Liver (tissue), 9 donors: ENCODE results near the gene PLSCR1. TPM values are rescaled to one million over a fixed set of nuclear protein-coding genes. Genes with fewer than 3 reads are reported as not detected.

Experiments
- DNase-seq: peaks from one replicate; pipeline ENCODE4 v3.0.0-alpha.2; 2017; ENCODE audit warnings: low spot score
- H3K27ac ChIP-seq, 2 donors: one replicate each; pipeline ENCODE4 v1.7.0; 2013; ENCODE audit warnings: inconsistent platforms in 2 of 2, low read length in 2 of 2, control low read depth in 1 of 2, low read depth in 1 of 2, mild to moderate bottlenecking in 1 of 2
- H3K27me3 ChIP-seq, 4 donors: one replicate each; pipeline versions ENCODE4 v1.6.1 to v1.7.0; 2013; ENCODE audit warnings: low read length in 3 of 4, inconsistent platforms in 1 of 4, mild to moderate bottlenecking in 1 of 4, moderate library complexity in 1 of 4; ENCODE audit not compliant: control insufficient read depth in 4 of 4, insufficient read depth in 4 of 4
- H3K36me3 ChIP-seq, 4 donors: one replicate each; pipeline versions ENCODE4 v1.6.1 to v1.7.0; 2013; ENCODE audit warnings: low read length in 3 of 4, mild to moderate bottlenecking in 3 of 4, low read depth in 1 of 4, moderate library complexity in 1 of 4; ENCODE audit not compliant: control insufficient read depth in 4 of 4, insufficient read depth in 3 of 4
- H3K4me1 ChIP-seq, 4 donors: one replicate each; pipeline versions ENCODE4 v1.6.1 to v1.7.0; 2013; ENCODE audit warnings: low read length in 3 of 4, mild to moderate bottlenecking in 3 of 4, moderate library complexity in 1 of 4; ENCODE audit not compliant: control insufficient read depth in 4 of 4, insufficient read depth in 4 of 4
- H3K4me3 ChIP-seq, 3 donors: one replicate each; pipeline versions ENCODE4 v1.6.1 to v1.7.0; 2013; ENCODE audit warnings: low read length in 3 of 3, control low read depth in 1 of 3, low read depth in 1 of 3, mild to moderate bottlenecking in 1 of 3
- H3K9ac ChIP-seq, 2 donors: one replicate each; pipeline ENCODE4 v1.7.0; 2013; ENCODE audit warnings: low read length in 2 of 2, mild to moderate bottlenecking in 2 of 2, moderate library complexity in 2 of 2, control low read depth in 1 of 2, low read depth in 1 of 2
- H3K9me3 ChIP-seq, 4 donors: one replicate each; pipeline versions ENCODE4 v1.6.1 to v1.7.0; 2013; ENCODE audit warnings: low read length in 3 of 4; ENCODE audit not compliant: control insufficient read depth in 4 of 4
- EGR1 ChIP-seq, 2 donors: IDR thresholded peaks; 2 replicates each; pipeline ENCODE4 v1.6.1; 2016 to 2018; ENCODE audit warnings: antibody characterized with exemption in 2 of 2, low read depth in 2 of 2
- FOXA2 ChIP-seq: IDR thresholded peaks from 2 replicates; pipeline ENCODE4 v1.6.1; 2016; ENCODE audit warnings: antibody characterized with exemption
- HNF4A ChIP-seq, 2 donors: conservative IDR thresholded peaks; 2 replicates each; pipeline ENCODE4 v1.6.1; 2016; ENCODE audit warnings: antibody characterized with exemption in 2 of 2, mild to moderate bottlenecking in 2 of 2
- HNF4G ChIP-seq: IDR thresholded peaks from 2 replicates; pipeline ENCODE4 v1.6.1; 2016; ENCODE audit warnings: antibody characterized with exemption
- JUND ChIP-seq, 2 donors: IDR thresholded peaks; 2 replicates each; pipeline ENCODE4 v1.6.1; 2016; ENCODE audit warnings: antibody characterized with exemption in 2 of 2
- RAD21 ChIP-seq, 2 donors: IDR thresholded peaks; 2 replicates each; pipeline ENCODE4 v1.6.1; 2016; ENCODE audit warnings: antibody characterized with exemption in 2 of 2, mild to moderate bottlenecking in 2 of 2
- RXRA ChIP-seq, 2 donors: IDR thresholded peaks; 2 replicates each; pipeline ENCODE4 v1.6.1; 2017 to 2018; ENCODE audit warnings: antibody characterized with exemption in 2 of 2, mild to moderate bottlenecking in 1 of 2
- SP1 ChIP-seq: IDR thresholded peaks from 2 replicates; pipeline ENCODE4 v1.6.1; 2018; ENCODE audit warnings: antibody characterized with exemption, mild to moderate bottlenecking
- TAF1 ChIP-seq: conservative IDR thresholded peaks from 2 replicates; pipeline ENCODE4 v1.6.1; 2016; ENCODE audit warnings: antibody characterized with exemption, mild to moderate bottlenecking
- YY1 ChIP-seq: IDR thresholded peaks from 2 replicates; pipeline ENCODE4 v1.6.1; 2016; ENCODE audit warnings: antibody characterized with exemption, mild to moderate bottlenecking
- WGBS: extraction: QIAGEN DNeasy Blood & Tissue Kit; methylation state at CpG from one replicate; pipeline ENCODE4 v1.1.7; 2013; 5-methylcytosine and 5-hydroxymethylcytosine counted together
- polyA plus RNA-seq, 2 donors: library from polyadenylated mRNA; stranded (reverse) in 1 of 2; unstranded in 1 of 2; fragments of 200-250 nt in 1 of 2; fragments of >200 nt in 1 of 2; fragmentation: Nextera tagmentation in 1 of 2; extraction: Ambion mirVana in 1 of 2; gene quantifications; one replicate each; pipeline versions ENCODE4 v1.2.1 to v1.2.3, GENCODE V29; 2013 to 2015
- total RNA-seq, 2 donors: library from RNA; depleted of rRNA; stranded (reverse); fragments of >200 nt; gene quantifications; one replicate each; pipeline ENCODE4 v1.2.3, GENCODE V29; 2014
- TF ChIP-seq, protein P1 (sequence below): IDR thresholded peaks from 2 replicates; pipeline ENCODE4 v1.6.1; 2016; ENCODE audit warnings: antibody characterized with exemption, mild to moderate bottlenecking
- TF ChIP-seq, protein P2 (sequence below): IDR thresholded peaks from 2 replicates; pipeline ENCODE4 v1.6.1; 2016; ENCODE audit warnings: antibody characterized with exemption
- TF ChIP-seq, protein P3 (sequence below): IDR thresholded peaks from 2 replicates; pipeline ENCODE4 v1.6.1; 2016; ENCODE audit warnings: antibody characterized with exemption
- donor health status: healthy.
- donor health status: healthy.
- donor health status: healthy.
- donor health status: healthy.
- donor health status: healthy.

Gene PLSCR1
- total and polyA plus RNA-seq, 4 donors = 30.2 to 76.4 (median 34.3) TPM

GRCh38 chr3:146546366-146546965, 2.1 kb upstream of the PLSCR1 start:
- H3K27ac ChIP-seq = no peak overlapping the region
- H3K4me1 ChIP-seq = peaks cover 0 to 9% (median 1%) of the 10 kb centered on the region in 4 donors

GRCh38 chr3:146544929-146545528, 622 bp upstream of the PLSCR1 start:
- 57% methylated on average over 8 of the region's 8 CpGs for WGBS
- peak overlapping the region; percentile 60 to 96 (median 64) for H3K4me3 ChIP-seq
- TF ChIP-seq, protein P1, sequence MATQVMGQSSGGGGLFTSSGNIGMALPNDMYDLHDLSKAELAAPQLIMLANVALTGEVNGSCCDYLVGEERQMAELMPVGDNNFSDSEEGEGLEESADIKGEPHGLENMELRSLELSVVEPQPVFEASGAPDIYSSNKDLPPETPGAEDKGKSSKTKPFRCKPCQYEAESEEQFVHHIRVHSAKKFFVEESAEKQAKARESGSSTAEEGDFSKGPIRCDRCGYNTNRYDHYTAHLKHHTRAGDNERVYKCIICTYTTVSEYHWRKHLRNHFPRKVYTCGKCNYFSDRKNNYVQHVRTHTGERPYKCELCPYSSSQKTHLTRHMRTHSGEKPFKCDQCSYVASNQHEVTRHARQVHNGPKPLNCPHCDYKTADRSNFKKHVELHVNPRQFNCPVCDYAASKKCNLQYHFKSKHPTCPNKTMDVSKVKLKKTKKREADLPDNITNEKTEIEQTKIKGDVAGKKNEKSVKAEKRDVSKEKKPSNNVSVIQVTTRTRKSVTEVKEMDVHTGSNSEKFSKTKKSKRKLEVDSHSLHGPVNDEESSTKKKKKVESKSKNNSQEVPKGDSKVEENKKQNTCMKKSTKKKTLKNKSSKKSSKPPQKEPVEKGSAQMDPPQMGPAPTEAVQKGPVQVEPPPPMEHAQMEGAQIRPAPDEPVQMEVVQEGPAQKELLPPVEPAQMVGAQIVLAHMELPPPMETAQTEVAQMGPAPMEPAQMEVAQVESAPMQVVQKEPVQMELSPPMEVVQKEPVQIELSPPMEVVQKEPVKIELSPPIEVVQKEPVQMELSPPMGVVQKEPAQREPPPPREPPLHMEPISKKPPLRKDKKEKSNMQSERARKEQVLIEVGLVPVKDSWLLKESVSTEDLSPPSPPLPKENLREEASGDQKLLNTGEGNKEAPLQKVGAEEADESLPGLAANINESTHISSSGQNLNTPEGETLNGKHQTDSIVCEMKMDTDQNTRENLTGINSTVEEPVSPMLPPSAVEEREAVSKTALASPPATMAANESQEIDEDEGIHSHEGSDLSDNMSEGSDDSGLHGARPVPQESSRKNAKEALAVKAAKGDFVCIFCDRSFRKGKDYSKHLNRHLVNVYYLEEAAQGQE = no peak
- TF ChIP-seq, protein P2, sequence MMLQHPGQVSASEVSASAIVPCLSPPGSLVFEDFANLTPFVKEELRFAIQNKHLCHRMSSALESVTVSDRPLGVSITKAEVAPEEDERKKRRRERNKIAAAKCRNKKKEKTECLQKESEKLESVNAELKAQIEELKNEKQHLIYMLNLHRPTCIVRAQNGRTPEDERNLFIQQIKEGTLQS = no peak
- no peak for TF ChIP-seq TAF1
- TF ChIP-seq JUND (IDR thresholded peaks at IDR 0.05) = no peak
- TF ChIP-seq HNF4A (conservative IDR thresholded peaks at IDR 0.05) = no peak
- no peak for TF ChIP-seq FOXA2
- no peak for TF ChIP-seq EGR1 (IDR thresholded peaks at IDR 0.05; ENCODE audit: low read depth in 2 of 2)
- TF ChIP-seq, protein P3, sequence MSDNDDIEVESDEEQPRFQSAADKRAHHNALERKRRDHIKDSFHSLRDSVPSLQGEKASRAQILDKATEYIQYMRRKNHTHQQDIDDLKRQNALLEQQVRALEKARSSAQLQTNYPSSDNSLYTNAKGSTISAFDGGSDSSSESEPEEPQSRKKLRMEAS = no peak
- TF ChIP-seq RAD21 (IDR thresholded peaks at IDR 0.05) = no peak
- no peak for TF ChIP-seq HNF4G
- DNase-seq = no peak
- H3K9me3 ChIP-seq = no peaks in the 10 kb centered on the region
- H3K27ac ChIP-seq = peak overlapping the region; percentile 98 to 99
- peak overlapping the region; percentile 89 to 93 for H3K9ac ChIP-seq
- H3K27me3 ChIP-seq = no peaks in the 10 kb centered on the region
- peaks cover 0 to 19% (median 9%) of the 10 kb centered on the region in 4 donors for H3K4me1 ChIP-seq
- no peaks in the 10 kb centered on the region for H3K36me3 ChIP-seq

More at GRCh38 chr3:146546366-146546965, 2.1 kb upstream of the PLSCR1 start:
- Histone ChIP-seq H3K36me3 (no peaks in the 10 kb centered on the region), H3K9ac (no peak overlapping the region), H3K27me3 (no peaks in the 10 kb centered on the region), H3K9me3 (no peaks in the 10 kb centered on the region), H3K4me3 (no peak overlapping the region)
- no peak for TF ChIP-seq HNF4G
- no peak for TF ChIP-seq RXRA (IDR thresholded peaks at IDR 0.05)
- TF ChIP-seq FOXA2 = no peak
- 74% methylated on average over 1 of the region's 1 CpG for whole genome bisulfite sequencing
- no peak for DNase-seq

DNA sequence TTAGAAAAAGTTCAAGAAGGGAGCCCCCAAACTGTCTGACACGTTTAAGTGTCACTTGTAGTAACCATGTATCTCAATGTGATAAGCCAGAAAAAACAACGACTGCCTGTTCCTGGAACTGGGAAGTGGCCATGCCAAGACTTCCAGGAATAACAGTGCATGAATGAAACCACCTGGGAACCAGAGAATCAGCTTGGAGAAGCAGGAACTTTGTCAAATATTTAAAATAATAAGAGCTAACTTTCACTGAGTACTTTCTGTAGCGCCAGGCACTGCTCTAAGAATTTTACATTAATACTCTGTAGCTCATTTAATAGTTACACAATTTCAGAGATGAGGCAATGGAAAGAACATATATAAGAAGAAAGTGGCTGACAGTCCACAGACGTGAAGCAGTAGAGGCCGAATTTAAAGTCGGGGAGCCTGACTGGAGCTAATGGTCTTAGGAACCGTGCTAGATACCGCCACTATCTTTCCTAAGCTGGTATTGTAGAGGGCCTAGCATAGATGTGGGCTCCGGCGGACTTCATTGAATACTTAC, 876 bp downstream of the PLSCR1 start:
- Histone ChIP-seq H3K9me3 (no peaks in the 10 kb centered on the region), H3K27ac (peak overlapping the region; percentile 98 to 99), H3K4me1 (peaks cover 3 to 28% (median 14%) of the 10 kb centered on the region in 4 donors), H3K9ac (peak overlapping the region; percentile 89 to 93), H3K36me3 (no peaks in the 10 kb centered on the region), H3K27me3 (no peaks in the 10 kb centered on the region), H3K4me3 (peak overlapping the region; percentile 60 to 96 (median 86))
- 3% methylated on average over 10 of the region's 10 CpGs for WGBS
- TF ChIP-seq RAD21 (IDR thresholded peaks at IDR 0.05) = peak in 1 of 2 donors; percentile 29
- TF ChIP-seq SP1 = peak; percentile 18
- TF ChIP-seq EGR1 (IDR thresholded peaks at IDR 0.05; ENCODE audit: low read depth in 2 of 2) = peak in 1 of 2 donors; percentile 31
- TF ChIP-seq HNF4G = no peak
- peak; percentile 32 for TF ChIP-seq YY1
- DNase-seq = no peak
